Naive thymus-derived CD8-positive, alpha-beta T cell (primary cell): ENCODE results near the gene JAM3. TPM values are rescaled to one million over a fixed set of nuclear protein-coding genes. Genes with fewer than 3 reads are reported as not detected.

ENCODE experiments used
- ATAC-seq, 2 donors: fragments of 150-1000 bp; cut with Tn5 transposase in 1 of 2; sonication (Bioruptor Pico), chemical (Tn5 transposase) in 1 of 2; 1 replicate in 1 of 2; 2 replicates in 1 of 2; pipeline ENCODE4 v1.10.0; 2021; ENCODE audit warnings: mild to moderate bottlenecking in 2 of 2, moderate library complexity in 2 of 2
- POLR2A ChIA-PET: fragments of 350-600 bp; sonication (Branson Sonifier 250); formaldehyde crosslinking; loops from one replicate; lab custom pipeline; 2021; ENCODE audit warnings: antibody characterized with exemption; lab: Charles Lee
- DNase-seq, 10 donors: peaks; one replicate each; pipeline versions ENCODE4 v3.0.0 to v3.0.0-alpha.2; 2020 to 2022
- H3K27ac Mint-ChIP-seq, 10 donors: one replicate each; pipeline ENCODE4 v1.8.0; 2020 to 2022; ENCODE audit warnings: mild to moderate bottlenecking in 10 of 10, mixed read lengths in 10 of 10, moderate library complexity in 4 of 10, inconsistent platforms in 1 of 10
- H3K27me3 Mint-ChIP-seq, 5 donors: one replicate each; pipeline ENCODE4 v1.8.0; 2021 to 2022; ENCODE audit warnings: mixed read lengths in 5 of 5
- H3K36me3 Mint-ChIP-seq, 3 donors: one replicate each; pipeline ENCODE4 v1.8.0; 2020 to 2022; ENCODE audit warnings: mixed read lengths in 3 of 3, mild to moderate bottlenecking in 2 of 3, inconsistent platforms in 1 of 3
- H3K4me1 Mint-ChIP-seq, 4 donors: one replicate each; pipeline ENCODE4 v1.8.0; 2021 to 2022; ENCODE audit warnings: mixed read lengths in 4 of 4
- H3K4me3 Mint-ChIP-seq, 10 donors: one replicate each; pipeline ENCODE4 v1.8.0; 2020 to 2022; ENCODE audit warnings: mild to moderate bottlenecking in 10 of 10, mixed read lengths in 10 of 10, moderate library complexity in 6 of 10, inconsistent platforms in 1 of 10
- H3K9me3 Mint-ChIP-seq, 9 donors: one replicate each; pipeline ENCODE4 v1.8.0; 2020 to 2022; ENCODE audit warnings: mixed read lengths in 9 of 9, mild to moderate bottlenecking in 3 of 9, inconsistent platforms in 1 of 9, moderate library complexity in 1 of 9
- polyA plus RNA-seq, 3 donors: library from polyadenylated mRNA; unstranded; fragments of 300-500 nt; fragmentation: Illumina TruSeq; gene quantifications; one replicate each; pipeline ENCODE4 v1.2.3, GENCODE V29; 2021
- total RNA-seq, 8 experiments: library from RNA in 2 of 8; stranded (reverse) in 2 of 8; gene quantifications; one replicate each; pipeline ENCODE4 v1.2.3 and lab custom pipeline; 2021 to 2026

Gene JAM3
- total and polyA plus RNA-seq, 5 experiments from 2014 or later = 4.2 to 9.1 (median 6.5) TPM

- POLR2A ChIA-PET = no interaction called here
- ATAC-seq = peak; percentile 51 to 72
- peak in 5 of 10 donors; percentile 2 to 19 (median 13) for DNase-seq
- peaks cover 0 to 26% (median 18%) of the 10 kb centered on the region in 3 donors for H3K36me3 Mint-ChIP-seq
- H3K27me3 Mint-ChIP-seq = peaks cover 11 to 39% (median 31%) of the 10 kb centered on the region in 5 donors
- H3K9me3 Mint-ChIP-seq = peaks cover 0 to 3% (median 0%) of the 10 kb centered on the region in 9 donors
- H3K27ac Mint-ChIP-seq = peak overlapping the region in 1 of 10 donors; percentile 35
- peaks cover 8 to 30% (median 18%) of the 10 kb centered on the region in 4 donors for H3K4me1 Mint-ChIP-seq
- H3K4me3 Mint-ChIP-seq = peak overlapping the region in 9 of 10 donors; percentile 18 to 73 (median 37)
Measured at GRCh38 chr11:134124660-134125451, 56.0 kb downstream of the JAM3 start.

GRCh38 chr11:134125507-134125906 is 56.6 kb downstream of the JAM3 start:
- H3K9me3 Mint-ChIP-seq = peaks cover 0 to 8% (median 0%) of the 10 kb centered on the region in 9 donors
- peak overlapping the region in 4 of 10 donors; percentile 24 to 73 (median 46) for H3K4me3 Mint-ChIP-seq
- H3K4me1 Mint-ChIP-seq = peaks cover 8 to 30% (median 18%) of the 10 kb centered on the region in 4 donors
- POLR2A ChIA-PET = no interaction called here
- peaks cover 11 to 39% (median 31%) of the 10 kb centered on the region in 5 donors for H3K27me3 Mint-ChIP-seq
- no peak for ATAC-seq
- DNase-seq = no peak
- H3K27ac Mint-ChIP-seq = peak overlapping the region in 2 of 10 donors; percentile 35 to 68
- H3K36me3 Mint-ChIP-seq = peaks cover 2 to 24% (median 24%) of the 10 kb centered on the region in 3 donors

GRCh38 chr11:134126217-134126822 is 57.4 kb downstream of the JAM3 start:
- DNase-seq = no peak

GRCh38 chr11:134131628-134132244 is 62.9 kb downstream of the JAM3 start:
- H3K9me3 Mint-ChIP-seq = peaks cover 0 to 27% (median 23%) of the 10 kb centered on the region in 9 donors
- ATAC-seq = no peak
- H3K4me3 Mint-ChIP-seq = no peak overlapping the region
- peaks cover 0 to 6% (median 0%) of the 10 kb centered on the region in 5 donors for H3K27me3 Mint-ChIP-seq
- H3K4me1 Mint-ChIP-seq = peaks cover 0 to 2% (median under 1%) of the 10 kb centered on the region in 4 donors
- POLR2A ChIA-PET = no interaction called here
- peak overlapping the region in 1 of 10 donors; percentile 2 for H3K27ac Mint-ChIP-seq
- H3K36me3 Mint-ChIP-seq = peaks cover 10 to 31% (median 19%) of the 10 kb centered on the region in 3 donors
- no peak for DNase-seq

More at GRCh38 chr11:134126217-134126822, 57.4 kb downstream of the JAM3 start:
- no peak overlapping the region for H3K27ac Mint-ChIP-seq
- no peak for ATAC-seq
- H3K4me3 Mint-ChIP-seq = no peak overlapping the region
- peaks cover 8 to 30% (median 18%) of the 10 kb centered on the region in 4 donors for H3K4me1 Mint-ChIP-seq
- peaks cover 0 to 16% (median 6%) of the 10 kb centered on the region in 9 donors for H3K9me3 Mint-ChIP-seq
- peaks cover 10 to 24% (median 23%) of the 10 kb centered on the region in 3 donors for H3K36me3 Mint-ChIP-seq
- POLR2A ChIA-PET = no interaction called here
- H3K27me3 Mint-ChIP-seq = peaks cover 11 to 39% (median 29%) of the 10 kb centered on the region in 5 donors

GRCh38 chr11:134132808-134133207 is 63.9 kb downstream of the JAM3 start:
- Mint-ChIP-seq H3K4me1 (no peaks in the 10 kb centered on the region), H3K27me3 (peaks cover 0 to 3% (median 0%) of the 10 kb centered on the region in 5 donors), H3K9me3 (peaks cover 0 to 27% (median 23%) of the 10 kb centered on the region in 9 donors), H3K36me3 (peaks cover 10 to 31% (median 19%) of the 10 kb centered on the region in 3 donors), H3K4me3 (no peak overlapping the region), H3K27ac (no peak overlapping the region)
- DNase-seq (no peak), ATAC-seq (no peak)
- POLR2A ChIA-PET = no interaction called here

- ATAC-seq (no peak), DNase-seq (no peak)
- Mint-ChIP-seq H3K4me3 (no peak overlapping the region), H3K27me3 (peaks cover 0 to 3% (median 0%) of the 10 kb centered on the region in 5 donors), H3K27ac (no peak overlapping the region), H3K4me1 (peaks cover 0 to 3% (median under 1%) of the 10 kb centered on the region in 4 donors), H3K36me3 (peaks cover 7 to 30% (median 19%) of the 10 kb centered on the region in 3 donors), H3K9me3 (peaks cover 0 to 27% (median 23%) of the 10 kb centered on the region in 9 donors)
- POLR2A ChIA-PET = no interaction called here
Measured at GRCh38 chr11:134134167-134134566, 65.3 kb downstream of the JAM3 start.

- H3K4me3 Mint-ChIP-seq = no peak overlapping the region
- H3K27ac Mint-ChIP-seq = no peak overlapping the region
- H3K9me3 Mint-ChIP-seq = peaks cover 0 to 6% (median under 1%) of the 10 kb centered on the region in 9 donors
- H3K4me1 Mint-ChIP-seq = peaks cover 2 to 9% (median 2%) of the 10 kb centered on the region in 4 donors
- DNase-seq (no peak), ATAC-seq (no peak)
- peaks cover 0 to 3% (median 0%) of the 10 kb centered on the region in 5 donors for H3K27me3 Mint-ChIP-seq
- POLR2A ChIA-PET = no interaction called here
- peaks cover 0 to 4% (median 0%) of the 10 kb centered on the region in 3 donors for H3K36me3 Mint-ChIP-seq
Measured at GRCh38 chr11:134138376-134138775, 69.5 kb downstream of the JAM3 start.

- H3K36me3 Mint-ChIP-seq = peaks cover 0 to 4% (median 0%) of the 10 kb centered on the region in 3 donors
- no peak overlapping the region for H3K4me3 Mint-ChIP-seq
- H3K27me3 Mint-ChIP-seq = no peaks in the 10 kb centered on the region
- DNase-seq = no peak
- H3K27ac Mint-ChIP-seq = peak overlapping the region in 2 of 10 donors; percentile 11 to 80
- POLR2A ChIA-PET = no interaction called here
- no peaks in the 10 kb centered on the region for H3K9me3 Mint-ChIP-seq
- peaks cover 2 to 9% (median 2%) of the 10 kb centered on the region in 4 donors for H3K4me1 Mint-ChIP-seq
- no peak for ATAC-seq
Measured at GRCh38 chr11:134139303-134139872, 70.5 kb downstream of the JAM3 start.

GRCh38 chr11:134139873-134140331 is 71.0 kb downstream of the JAM3 start:
- Mint-ChIP-seq H3K36me3 (peaks cover 0 to 7% (median 0%) of the 10 kb centered on the region in 3 donors), H3K27ac (peak overlapping the region in 1 of 10 donors; percentile 11), H3K27me3 (no peaks in the 10 kb centered on the region), H3K4me3 (no peak overlapping the region), H3K4me1 (peaks cover 2 to 9% (median 2%) of the 10 kb centered on the region in 4 donors), H3K9me3 (no peaks in the 10 kb centered on the region)
- POLR2A ChIA-PET = no interaction called here
- ATAC-seq (peak; percentile 60 to 65), DNase-seq (peak in 9 of 10 donors; percentile 12 to 71 (median 48))

GRCh38 chr11:134140961-134141490 is 72.2 kb downstream of the JAM3 start:
- POLR2A ChIA-PET = no interaction called here
- no peaks in the 10 kb centered on the region for H3K9me3 Mint-ChIP-seq
- peaks cover 0 to 13% (median 0%) of the 10 kb centered on the region in 3 donors for H3K36me3 Mint-ChIP-seq
- H3K4me1 Mint-ChIP-seq = peaks cover 2 to 9% (median 2%) of the 10 kb centered on the region in 4 donors
- no peaks in the 10 kb centered on the region for H3K27me3 Mint-ChIP-seq
- ATAC-seq (no peak), DNase-seq (no peak)
- peak overlapping the region in 1 of 10 donors; percentile 65 for H3K27ac Mint-ChIP-seq
- no peak overlapping the region for H3K4me3 Mint-ChIP-seq

GRCh38 chr11:134142536-134142935 is 73.7 kb downstream of the JAM3 start:
- ATAC-seq = no peak
- H3K4me3 Mint-ChIP-seq = no peak overlapping the region
- H3K27me3 Mint-ChIP-seq = no peaks in the 10 kb centered on the region
- peaks cover 0 to 15% (median 0%) of the 10 kb centered on the region in 3 donors for H3K36me3 Mint-ChIP-seq
- H3K9me3 Mint-ChIP-seq = no peaks in the 10 kb centered on the region
- peak overlapping the region in 2 of 10 donors; percentile 60 to 80 for H3K27ac Mint-ChIP-seq
- DNase-seq = no peak
- H3K4me1 Mint-ChIP-seq = peaks cover 2 to 9% (median 2%) of the 10 kb centered on the region in 4 donors
- POLR2A ChIA-PET = no interaction called here
